DND-41 (cell line): ENCODE data around the gene MMRN2.
"Not testable (repeated sequence)": the region's sequence is repeated elsewhere in the genome, so short reads cannot be mapped to it uniquely, and the experiment has no call there.

Experiments
- ATAC-seq: fragments of 200-7000 bp; cut with Tn5 transposase; 3 replicates; pipeline ENCODE4 v1.9.1; 2021; ENCODE audit warnings: low read depth; ENCODE audit not compliant: insufficient read depth
- DNase-seq: peaks from one replicate; pipeline ENCODE4 v3.0.0-alpha.2; 2020
- H2AFZ ChIP-seq: 2 replicates; pipeline ENCODE4 v1.6.0; 2012; ENCODE audit warnings: low read depth, low read length
- H3K27ac ChIP-seq: 2 replicates; pipeline ENCODE4 v1.5.1; 2012; ENCODE audit warnings: low read length, inconsistent platforms
- H3K27me3 ChIP-seq: fragments of 200-600 bp; sonication (generic); 2 replicates; pipeline ENCODE4 v1.6.0; 2012; ENCODE audit warnings: low read length, mild to moderate bottlenecking, inconsistent platforms; ENCODE audit not compliant: insufficient read depth, poor library complexity
- H3K36me3 ChIP-seq: 2 replicates; pipeline ENCODE4 v1.5.1; 2012; ENCODE audit warnings: low read length, inconsistent platforms; ENCODE audit not compliant: insufficient read depth
- H3K4me1 ChIP-seq: 2 replicates; pipeline ENCODE4 v1.5.1; 2012; ENCODE audit warnings: mild to moderate bottlenecking, low read length; ENCODE audit not compliant: insufficient read depth
- H3K4me2 ChIP-seq: 2 replicates; pipeline ENCODE4 v1.6.0; 2012; ENCODE audit warnings: mild to moderate bottlenecking, moderate library complexity, low read length, inconsistent platforms; ENCODE audit not compliant: insufficient read depth
- H3K4me3 ChIP-seq, 2 experiments: fragments of 200-600 bp in 1 of 2; shearing (Covaris generic) in 1 of 2; 2 replicates each; pipeline ENCODE4 v1.5.1; 2012 to 2016; ENCODE audit warnings: inconsistent platforms in 2 of 2, low read length in 2 of 2, mild to moderate bottlenecking in 2 of 2, low read depth in 1 of 2, moderate library complexity in 1 of 2
- H3K79me2 ChIP-seq: 2 replicates; pipeline ENCODE4 v1.6.0; 2012; ENCODE audit warnings: low read length, inconsistent platforms; ENCODE audit not compliant: insufficient read depth
- H3K9ac ChIP-seq: 2 replicates; pipeline ENCODE4 v1.6.0; 2012; ENCODE audit warnings: low read depth, mild to moderate bottlenecking, inconsistent platforms, low read length, moderate library complexity
- H3K9me3 ChIP-seq: 2 replicates; pipeline ENCODE4 v1.5.1; 2012; ENCODE audit warnings: low read length, moderate library complexity, mild to moderate bottlenecking, inconsistent platforms; ENCODE audit not compliant: insufficient read depth, severe bottlenecking
- H4K20me1 ChIP-seq: 2 replicates; pipeline ENCODE4 v1.6.0; 2012; ENCODE audit warnings: low read length; ENCODE audit not compliant: insufficient read depth
- EZH2 ChIP-seq: IDR thresholded peaks from 3 replicates; pipeline ENCODE4 v1.6.1; 2012; ENCODE audit warnings: borderline replicate concordance, low read depth, mild to moderate bottlenecking, moderate library complexity, low read length, inconsistent platforms; ENCODE audit not compliant: severe bottlenecking
- TF ChIP-seq, protein P1 (sequence below): IDR thresholded peaks from 2 replicates; pipeline ENCODE4 v1.5.1; 2012; ENCODE audit warnings: borderline replicate concordance, low read length, moderate library complexity, mild to moderate bottlenecking; ENCODE audit not compliant: poor library complexity, severe bottlenecking; ENCODE audit errors: extremely low read depth

The MMRN2 gene

DNA sequence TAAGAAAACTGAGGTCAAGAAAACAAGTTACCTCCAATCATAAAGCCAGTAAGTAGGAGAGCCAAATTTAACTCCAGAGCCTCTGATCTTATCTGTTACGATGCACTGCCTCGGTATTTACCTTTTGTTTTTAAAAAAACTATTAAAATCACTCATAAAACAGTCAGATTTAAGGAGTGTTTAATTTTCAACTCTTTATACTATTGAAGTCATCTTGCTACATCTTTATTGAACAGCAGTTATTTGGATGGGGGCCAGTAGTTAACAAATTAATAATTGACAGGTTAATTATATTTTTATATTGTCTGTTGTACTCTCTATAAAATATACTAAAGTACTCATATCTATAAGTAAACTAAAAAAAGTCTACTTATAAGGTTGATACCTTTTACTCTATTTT is 35.5 kb upstream of the MMRN2 start:
- Histone ChIP-seq H3K27ac (no peak overlapping the region), H4K20me1 (no peaks in the 10 kb centered on the region), H2AFZ (no peak overlapping the region), H3K9ac (no peak overlapping the region), H3K27me3 (peaks cover 14% of the 10 kb centered on the region), H3K36me3 (no peaks in the 10 kb centered on the region), H3K4me1 (no peaks in the 10 kb centered on the region), H3K9me3 (no peaks in the 10 kb centered on the region), H3K79me2 (no peaks in the 10 kb centered on the region), H3K4me2 (no peak overlapping the region), H3K4me3 (no peak overlapping the region)
- ATAC-seq = no peak
- no peak for DNase-seq
- TF ChIP-seq EZH2 = no peak
- TF ChIP-seq, protein P1, sequence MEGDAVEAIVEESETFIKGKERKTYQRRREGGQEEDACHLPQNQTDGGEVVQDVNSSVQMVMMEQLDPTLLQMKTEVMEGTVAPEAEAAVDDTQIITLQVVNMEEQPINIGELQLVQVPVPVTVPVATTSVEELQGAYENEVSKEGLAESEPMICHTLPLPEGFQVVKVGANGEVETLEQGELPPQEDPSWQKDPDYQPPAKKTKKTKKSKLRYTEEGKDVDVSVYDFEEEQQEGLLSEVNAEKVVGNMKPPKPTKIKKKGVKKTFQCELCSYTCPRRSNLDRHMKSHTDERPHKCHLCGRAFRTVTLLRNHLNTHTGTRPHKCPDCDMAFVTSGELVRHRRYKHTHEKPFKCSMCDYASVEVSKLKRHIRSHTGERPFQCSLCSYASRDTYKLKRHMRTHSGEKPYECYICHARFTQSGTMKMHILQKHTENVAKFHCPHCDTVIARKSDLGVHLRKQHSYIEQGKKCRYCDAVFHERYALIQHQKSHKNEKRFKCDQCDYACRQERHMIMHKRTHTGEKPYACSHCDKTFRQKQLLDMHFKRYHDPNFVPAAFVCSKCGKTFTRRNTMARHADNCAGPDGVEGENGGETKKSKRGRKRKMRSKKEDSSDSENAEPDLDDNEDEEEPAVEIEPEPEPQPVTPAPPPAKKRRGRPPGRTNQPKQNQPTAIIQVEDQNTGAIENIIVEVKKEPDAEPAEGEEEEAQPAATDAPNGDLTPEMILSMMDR = no peak

GRCh38 chr10:86992456-86992855 is 35.0 kb upstream of the MMRN2 start:
- no peak overlapping the region for H3K4me2 ChIP-seq
- no peaks in the 10 kb centered on the region for H4K20me1 ChIP-seq
- no peak for DNase-seq
- no peaks in the 10 kb centered on the region for H3K36me3 ChIP-seq
- ATAC-seq = no peak
- TF ChIP-seq, protein P1 = no peak
- no peak for TF ChIP-seq EZH2
- no peaks in the 10 kb centered on the region for H3K4me1 ChIP-seq
- peaks cover 17% of the 10 kb centered on the region for H3K27me3 ChIP-seq
- H3K9me3 ChIP-seq = no peaks in the 10 kb centered on the region
- no peak overlapping the region for H2AFZ ChIP-seq
- no peaks in the 10 kb centered on the region for H3K79me2 ChIP-seq
- H3K9ac ChIP-seq = no peak overlapping the region
- no peak overlapping the region for H3K27ac ChIP-seq
- H3K4me3 ChIP-seq = no peak overlapping the region

- H3K27me3 ChIP-seq = peaks cover 18% of the 10 kb centered on the region
- H3K4me2 ChIP-seq, H3K4me1 ChIP-seq, H2AFZ ChIP-seq, DNase-seq, H3K36me3 ChIP-seq, H4K20me1 ChIP-seq, H3K79me2 ChIP-seq, H3K4me3 ChIP-seq, ATAC-seq, H3K27ac ChIP-seq, H3K9me3 ChIP-seq, H3K9ac ChIP-seq: not testable (repeated sequence)
Measured at GRCh38 chr10:86991362-86991761, 33.9 kb upstream of the MMRN2 start.

GRCh38 chr10:86988520-86988919 is 31.1 kb upstream of the MMRN2 start:
- no peaks in the 10 kb centered on the region for H4K20me1 ChIP-seq
- no peaks in the 10 kb centered on the region for H3K79me2 ChIP-seq
- no peak for TF ChIP-seq EZH2
- TF ChIP-seq, protein P1 = no peak
- no peak overlapping the region for H3K4me3 ChIP-seq
- no peaks in the 10 kb centered on the region for H3K36me3 ChIP-seq
- no peak overlapping the region for H3K4me2 ChIP-seq
- ATAC-seq (no peak), DNase-seq (no peak)
- peaks cover 18% of the 10 kb centered on the region for H3K27me3 ChIP-seq
- no peak overlapping the region for H3K9ac ChIP-seq
- H3K9me3 ChIP-seq = no peaks in the 10 kb centered on the region
- no peak overlapping the region for H2AFZ ChIP-seq
- H3K4me1 ChIP-seq = no peaks in the 10 kb centered on the region
- no peak overlapping the region for H3K27ac ChIP-seq

DNA sequence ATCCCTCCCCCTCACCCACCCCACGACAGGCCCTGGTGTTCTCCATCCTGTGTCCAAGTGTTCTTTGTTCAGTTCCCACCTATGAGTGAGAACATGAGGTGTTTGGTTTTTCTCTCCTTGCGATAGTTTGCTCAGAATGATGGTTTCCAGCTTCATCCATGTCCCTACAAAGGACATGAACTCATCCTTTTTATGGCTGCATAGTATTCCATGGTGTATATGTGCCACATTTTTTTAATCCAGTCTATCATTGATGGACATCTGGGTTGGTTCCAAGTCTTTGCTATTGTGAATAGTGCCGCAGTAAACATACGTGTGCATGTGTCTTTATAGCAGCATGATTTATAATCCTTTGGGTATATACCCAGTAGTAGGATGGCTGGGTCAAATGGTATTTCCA is 27.1 kb upstream of the MMRN2 start:
- not testable (repeated sequence) for H2AFZ ChIP-seq

More for the DNA sequence above, 27.1 kb upstream of the MMRN2 start:
- not testable (repeated sequence) for ATAC-seq, H3K9ac ChIP-seq, H3K79me2 ChIP-seq, H3K4me2 ChIP-seq, DNase-seq, H3K4me1 ChIP-seq, H4K20me1 ChIP-seq, H3K36me3 ChIP-seq, H3K9me3 ChIP-seq, H3K27ac ChIP-seq, H3K4me3 ChIP-seq
- peaks cover 13% of the 10 kb centered on the region for H3K27me3 ChIP-seq
